ENCODE measurements around the gene GTPBP10.

DNA sequence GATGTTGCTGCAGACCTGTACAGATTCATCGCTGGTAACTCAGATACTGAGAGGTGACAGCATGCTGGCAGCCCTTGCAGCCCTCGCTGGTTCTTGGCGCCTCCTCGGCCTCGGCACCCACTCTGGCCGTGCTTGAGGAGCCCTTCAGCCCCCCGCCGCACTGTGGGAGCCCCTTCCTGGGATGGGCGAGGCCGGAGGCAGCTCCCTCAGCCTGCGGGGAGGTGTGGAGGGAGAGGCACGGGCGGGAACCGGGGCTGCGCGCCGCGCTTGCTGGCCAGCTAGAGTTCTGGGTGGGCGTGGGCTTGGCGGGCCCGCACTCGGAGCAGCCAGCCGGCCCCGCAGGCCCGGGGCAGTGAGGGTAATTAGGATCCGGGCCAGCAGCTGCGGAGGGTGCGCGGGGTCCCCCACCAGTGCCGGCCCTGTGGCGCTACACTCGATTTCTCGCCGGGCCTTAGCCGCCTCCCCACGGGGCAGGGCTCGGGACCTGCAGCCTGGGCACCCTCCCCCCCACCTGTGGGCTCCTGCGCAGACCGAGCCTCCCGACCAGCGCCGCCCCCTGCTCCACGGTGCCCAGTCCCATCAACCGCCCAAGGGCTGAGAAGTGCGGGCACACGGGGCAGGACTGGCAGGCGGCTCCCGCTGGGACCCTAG lies 12.2 kb upstream of the GTPBP10 start:
- TF ChIP-seq, protein P1, sequence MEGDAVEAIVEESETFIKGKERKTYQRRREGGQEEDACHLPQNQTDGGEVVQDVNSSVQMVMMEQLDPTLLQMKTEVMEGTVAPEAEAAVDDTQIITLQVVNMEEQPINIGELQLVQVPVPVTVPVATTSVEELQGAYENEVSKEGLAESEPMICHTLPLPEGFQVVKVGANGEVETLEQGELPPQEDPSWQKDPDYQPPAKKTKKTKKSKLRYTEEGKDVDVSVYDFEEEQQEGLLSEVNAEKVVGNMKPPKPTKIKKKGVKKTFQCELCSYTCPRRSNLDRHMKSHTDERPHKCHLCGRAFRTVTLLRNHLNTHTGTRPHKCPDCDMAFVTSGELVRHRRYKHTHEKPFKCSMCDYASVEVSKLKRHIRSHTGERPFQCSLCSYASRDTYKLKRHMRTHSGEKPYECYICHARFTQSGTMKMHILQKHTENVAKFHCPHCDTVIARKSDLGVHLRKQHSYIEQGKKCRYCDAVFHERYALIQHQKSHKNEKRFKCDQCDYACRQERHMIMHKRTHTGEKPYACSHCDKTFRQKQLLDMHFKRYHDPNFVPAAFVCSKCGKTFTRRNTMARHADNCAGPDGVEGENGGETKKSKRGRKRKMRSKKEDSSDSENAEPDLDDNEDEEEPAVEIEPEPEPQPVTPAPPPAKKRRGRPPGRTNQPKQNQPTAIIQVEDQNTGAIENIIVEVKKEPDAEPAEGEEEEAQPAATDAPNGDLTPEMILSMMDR (IDR thresholded peaks at IDR 0.05): no peak
- TF ChIP-seq POLR2AphosphoS5 (IDR thresholded peaks at IDR 0.05; ENCODE audit: insufficient read depth in 1 of 2, low read depth in 1 of 2): no peak
- TF ChIP-seq POLR2A (IDR thresholded peaks at IDR 0.05): no peak

Measured in vagina (tissue), 2 donors.